HG02981 (cell line): ENCODE measurements around the gene ADAMTS6.
"Not testable (repeated sequence)": the region's sequence is repeated elsewhere in the genome, so short reads cannot be mapped to it uniquely, and the experiment has no call there.

Source experiments
- ATAC-seq: cut with Tn5 transposase; IDR thresholded peaks from one replicate; pipeline ENCODE4 v1.9.1; 2021; ENCODE audit warnings: mild to moderate bottlenecking, moderate library complexity; ENCODE audit not compliant: unreplicated experiment

The ADAMTS6 gene

GRCh38 chr5:65382582-65382981, 99.1 kb downstream of the ADAMTS6 start:
- ATAC-seq: no peak

GRCh38 chr5:65370505-65370904, 111.2 kb downstream of the ADAMTS6 start:
- ATAC-seq: not testable (repeated sequence)

DNA sequence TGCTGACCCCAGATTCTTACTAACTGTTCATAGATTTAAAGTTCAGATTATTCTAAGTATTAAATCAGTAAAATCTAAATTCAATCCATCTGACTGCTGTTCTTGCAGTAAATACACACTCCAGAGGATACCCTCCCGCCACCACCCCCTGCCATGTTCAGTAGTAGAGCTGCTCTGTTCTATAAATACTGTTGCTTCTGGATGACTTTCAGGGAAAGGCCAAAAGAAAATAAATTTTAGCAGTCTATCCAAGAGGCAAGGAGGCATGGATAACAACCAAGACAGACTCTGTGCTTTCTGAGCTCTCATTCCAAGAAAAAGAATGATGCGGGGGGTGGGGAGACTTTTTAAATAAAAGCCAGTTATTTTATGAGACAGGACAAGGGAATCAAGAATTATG, 115.1 kb downstream of the ADAMTS6 start:
- ATAC-seq: no peak

DNA sequence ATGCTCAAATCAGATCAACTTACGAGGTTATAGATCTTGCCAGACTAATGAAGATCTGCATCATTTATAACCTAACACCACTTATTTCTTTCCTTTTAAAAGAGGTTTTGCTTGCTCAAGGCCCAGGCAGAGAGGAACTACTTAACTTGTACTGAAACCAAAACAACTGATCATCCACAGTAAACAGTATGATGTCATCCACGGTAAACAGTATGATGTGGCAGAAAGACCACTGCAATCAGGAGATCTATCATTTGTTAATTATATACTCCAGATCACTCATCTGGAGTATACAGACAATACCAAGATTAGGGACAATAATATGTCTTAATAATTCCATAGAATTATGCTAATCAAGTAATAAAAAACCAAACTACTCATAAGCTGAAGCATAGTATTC, 116.8 kb downstream of the ADAMTS6 start:
- no peak for ATAC-seq

DNA sequence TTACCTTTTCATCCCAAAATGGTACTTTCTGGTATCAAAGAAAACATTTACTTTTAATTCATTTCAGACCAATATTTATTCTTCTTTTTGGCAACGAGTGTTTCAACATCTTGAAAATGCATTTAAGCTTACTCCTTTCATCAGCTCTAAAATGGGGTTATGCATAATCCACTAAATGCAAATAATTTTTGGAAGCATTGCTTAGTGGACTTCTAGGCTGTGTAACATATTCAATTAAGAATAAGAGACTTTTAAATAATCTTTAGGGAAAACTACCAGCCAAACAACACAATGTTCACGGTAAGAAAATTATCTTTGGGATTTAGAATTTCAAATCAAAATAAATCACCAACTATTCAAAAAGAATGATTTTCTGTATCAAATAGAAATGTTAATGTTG, 118.2 kb downstream of the ADAMTS6 start:
- ATAC-seq: no peak

GRCh38 chr5:65359981-65360380, 121.7 kb downstream of the ADAMTS6 start:
- no peak for ATAC-seq

DNA sequence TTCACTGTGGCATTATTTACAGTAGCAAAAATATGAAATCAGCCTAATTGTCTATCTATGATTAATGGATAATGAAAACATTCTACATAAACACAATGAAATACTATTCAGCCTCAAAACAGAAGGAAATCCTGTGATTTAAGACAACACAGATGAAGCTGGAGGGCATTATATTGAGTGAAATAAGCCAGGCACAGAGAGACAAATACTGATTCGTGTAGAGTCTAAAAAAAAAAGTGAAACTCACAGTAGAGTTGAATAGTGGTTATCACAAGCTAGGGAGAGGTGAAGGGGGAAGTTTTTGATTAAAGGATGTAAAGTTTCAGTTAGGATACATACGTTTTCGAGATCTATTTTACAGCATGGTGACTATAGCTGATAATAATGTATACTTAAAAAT, 122.2 kb downstream of the ADAMTS6 start:
- no peak for ATAC-seq

- no peak for ATAC-seq
These were observed 125.4 kb downstream of the ADAMTS6 start for GRCh38 chr5:65356274-65356673.

DNA sequence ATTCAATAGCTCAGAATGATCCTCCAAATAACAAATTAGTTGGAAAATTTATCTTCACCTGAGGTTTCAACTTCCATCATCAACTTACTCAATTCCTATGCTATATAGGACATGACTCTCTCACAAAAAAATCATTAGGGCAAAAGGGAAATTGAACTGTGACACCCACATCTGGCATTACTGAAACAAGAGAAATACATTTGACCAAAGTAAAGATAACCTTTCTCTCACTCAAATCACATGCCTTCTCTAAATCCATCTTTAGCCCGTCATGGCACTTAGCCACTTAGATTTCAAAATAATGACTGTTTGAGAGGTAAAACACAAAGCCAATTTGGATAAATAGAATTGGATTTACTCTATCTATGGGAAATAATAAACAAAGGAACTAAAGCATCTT, 126.4 kb downstream of the ADAMTS6 start:
- ATAC-seq: no peak

- ATAC-seq: no peak
These were observed 139.9 kb downstream of the ADAMTS6 start for GRCh38 chr5:65341835-65342234.

DNA sequence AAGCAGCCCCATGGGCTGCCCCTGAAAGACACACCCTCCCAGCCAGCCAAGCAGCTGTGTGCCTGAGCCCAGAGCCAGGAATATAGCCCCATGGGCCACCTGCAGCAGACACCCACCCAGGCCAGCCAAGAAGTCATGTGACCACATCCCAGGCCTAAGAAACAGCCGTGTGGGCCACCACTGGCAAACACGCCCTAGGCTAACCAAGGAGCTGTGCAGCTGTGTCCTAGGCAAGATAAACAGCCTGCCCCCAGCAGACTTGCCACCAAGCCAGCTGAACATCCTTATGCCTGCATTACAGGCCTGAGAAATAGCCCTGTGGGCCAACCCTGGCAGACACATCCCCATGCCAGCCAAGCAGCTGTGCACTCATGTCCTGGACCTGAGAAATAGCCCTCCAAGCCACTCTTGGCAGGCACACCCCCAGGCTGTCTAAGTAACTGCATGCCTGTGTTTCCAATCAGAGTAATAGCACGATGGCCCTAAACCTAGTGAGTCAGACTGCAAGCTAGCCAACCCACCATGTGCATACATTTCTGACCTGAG, 143.0 kb downstream of the ADAMTS6 start:
- no peak for ATAC-seq

DNA sequence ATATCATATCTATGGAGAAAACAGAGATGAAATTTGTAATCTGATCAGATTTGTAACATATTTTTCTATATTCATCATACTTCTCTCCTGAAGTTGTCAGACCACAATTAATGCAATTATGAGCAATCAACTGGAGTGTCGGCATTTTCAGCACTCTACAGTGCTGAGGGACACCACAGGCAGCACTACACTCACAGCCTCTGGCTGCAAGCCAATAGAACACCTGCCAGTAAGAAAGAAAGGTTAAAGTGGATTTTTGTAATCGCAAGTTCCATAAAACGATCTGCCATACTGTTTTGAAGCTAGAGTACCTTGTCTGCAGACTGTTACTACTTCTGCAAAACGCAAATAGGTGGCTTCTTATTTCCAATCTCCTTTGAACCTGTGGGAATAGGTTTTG, 147.6 kb downstream of the ADAMTS6 start:
- no peak for ATAC-seq

DNA sequence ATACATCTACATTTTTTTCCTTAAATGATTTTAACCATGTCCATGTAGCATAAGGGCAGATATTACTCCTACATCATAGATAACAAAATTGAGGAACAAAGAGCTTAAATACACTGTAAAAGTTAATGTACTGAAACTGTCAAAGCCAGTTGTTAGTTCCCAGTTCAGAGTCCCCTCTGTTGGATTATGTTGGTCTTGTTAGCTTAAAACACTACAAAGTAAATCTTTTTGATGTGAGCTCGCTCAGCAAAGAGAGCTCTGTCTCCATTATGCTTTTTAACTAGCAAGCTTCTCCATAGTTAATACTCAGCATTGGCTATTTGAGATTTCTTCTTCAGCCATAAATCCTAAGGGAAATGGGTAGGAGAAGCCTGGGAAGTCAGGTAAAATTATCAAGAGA, 149.1 kb downstream of the ADAMTS6 start:
- no peak for ATAC-seq

DNA sequence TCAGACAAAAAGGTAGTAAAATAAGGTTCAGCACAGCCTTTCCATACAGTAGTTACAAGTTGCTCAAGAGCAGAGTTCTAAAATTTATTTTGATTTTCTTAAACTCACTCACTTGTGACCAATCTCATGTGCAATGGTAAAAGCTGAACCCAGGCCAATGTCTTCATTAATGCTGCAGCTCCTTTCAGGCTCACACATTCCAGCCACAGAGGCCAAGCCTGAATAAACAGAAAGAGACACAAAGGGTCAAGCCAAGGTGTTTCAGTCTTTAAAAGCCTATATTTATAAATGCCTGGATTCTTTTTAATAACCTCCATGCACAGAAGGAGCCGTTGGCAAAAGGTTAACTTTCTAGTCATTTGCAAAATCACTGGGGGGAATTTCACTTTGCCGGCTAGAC, 152.5 kb downstream of the ADAMTS6 start:
- ATAC-seq: no peak

DNA sequence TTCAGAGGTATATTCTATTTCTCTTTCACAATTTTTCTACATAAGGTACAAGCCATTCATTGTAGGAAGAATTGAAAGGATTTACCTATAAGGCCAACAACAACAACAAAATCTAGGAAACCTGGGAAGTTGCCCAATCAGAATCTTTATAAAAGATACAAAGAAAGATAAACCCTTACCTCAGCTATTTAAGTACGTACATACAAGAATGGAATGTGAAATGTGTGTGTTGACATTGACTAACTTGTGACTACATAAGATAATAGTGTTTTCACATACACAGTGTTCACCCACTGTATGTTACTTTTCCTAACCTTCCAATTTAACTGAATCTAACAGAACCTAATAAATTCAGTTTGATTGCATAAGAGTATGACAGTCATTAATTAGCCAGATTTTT, 154.1 kb downstream of the ADAMTS6 start:
- no peak for ATAC-seq

DNA sequence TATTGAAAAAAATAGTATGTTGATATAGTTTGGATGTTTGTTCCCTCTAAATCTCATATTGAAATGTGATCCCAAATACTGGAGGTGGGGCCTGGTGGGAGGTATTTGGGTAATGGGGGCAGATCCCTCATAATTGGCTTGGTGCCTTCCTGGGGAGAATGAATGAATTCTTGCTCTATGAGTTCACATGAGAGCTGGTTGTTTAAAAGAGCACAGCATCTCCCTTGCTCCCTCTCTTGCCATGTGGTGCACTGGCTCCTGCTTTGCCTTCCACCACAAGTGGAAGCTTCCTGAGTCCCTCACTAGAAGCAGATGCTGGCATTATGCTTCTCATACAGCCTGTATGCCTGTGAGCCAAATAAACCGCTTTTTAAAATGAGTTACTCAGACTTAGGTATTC, 154.8 kb downstream of the ADAMTS6 start:
- no peak for ATAC-seq

GRCh38 chr5:65324226-65324625, 157.5 kb downstream of the ADAMTS6 start:
- ATAC-seq: no peak

- not testable (repeated sequence) for ATAC-seq
These were observed 161.0 kb downstream of the ADAMTS6 start for GRCh38 chr5:65320704-65321103.

DNA sequence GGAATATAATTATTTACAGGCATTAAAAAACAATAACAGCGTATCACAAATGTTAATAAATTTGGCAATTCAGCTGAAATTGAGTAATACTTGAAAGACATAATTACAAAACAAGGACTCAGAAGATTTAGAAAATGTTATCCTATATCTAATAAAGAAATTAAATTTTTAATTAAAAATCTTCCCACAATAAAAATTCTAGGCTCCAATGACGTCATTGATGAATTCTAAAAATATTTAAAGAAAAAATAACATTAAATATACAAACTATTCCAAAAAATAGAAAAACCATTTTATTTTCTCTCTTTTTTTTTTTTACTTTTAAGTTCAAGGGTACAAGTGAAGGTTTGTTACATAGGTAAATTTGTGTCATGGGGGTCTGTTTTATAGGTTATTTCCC, 161.5 kb downstream of the ADAMTS6 start:
- no peak for ATAC-seq

GRCh38 chr5:65307931-65308330, 173.8 kb downstream of the ADAMTS6 start:
- ATAC-seq: no peak

DNA sequence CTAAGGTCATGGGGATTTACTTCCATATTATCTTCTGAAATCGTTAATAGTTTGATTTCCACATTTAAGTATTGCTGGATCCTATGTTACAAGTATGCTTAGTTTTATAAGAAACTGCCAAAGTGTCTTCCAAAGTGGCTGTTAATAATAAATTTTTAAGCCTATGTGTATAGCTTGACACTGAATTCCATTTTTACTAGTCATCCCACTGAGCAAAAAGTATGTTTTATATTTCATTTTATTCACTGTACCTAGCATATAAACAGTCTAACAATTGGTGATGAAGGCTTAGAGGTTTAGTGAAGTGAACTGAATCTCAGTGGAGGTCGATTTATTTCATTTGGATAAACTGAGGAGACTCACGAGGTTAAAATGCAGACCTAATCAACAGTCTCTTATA, 174.6 kb downstream of the ADAMTS6 start:
- no peak for ATAC-seq

- ATAC-seq: no peak
These were observed 175.8 kb downstream of the ADAMTS6 start for GRCh38 chr5:65305913-65306312.

DNA sequence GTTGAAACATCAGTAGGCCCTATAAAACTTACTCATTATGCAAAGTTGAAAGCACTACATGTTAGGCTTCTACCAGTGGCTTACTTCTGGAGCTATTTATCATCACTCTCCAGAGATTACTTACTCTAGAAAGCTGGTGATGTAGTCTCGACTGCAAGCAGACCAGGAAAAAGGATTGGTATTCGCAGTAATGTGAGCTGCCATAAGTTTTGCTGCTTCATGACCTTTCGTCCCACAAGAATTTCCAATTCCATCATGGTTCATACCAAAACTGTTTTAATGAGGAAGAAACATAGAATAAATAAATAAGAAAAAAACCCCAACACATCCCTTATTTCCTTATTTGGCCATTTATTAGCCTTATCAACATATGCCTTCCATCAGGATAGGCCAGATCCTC, 181.9 kb downstream of the ADAMTS6 start:
- no peak for ATAC-seq

DNA sequence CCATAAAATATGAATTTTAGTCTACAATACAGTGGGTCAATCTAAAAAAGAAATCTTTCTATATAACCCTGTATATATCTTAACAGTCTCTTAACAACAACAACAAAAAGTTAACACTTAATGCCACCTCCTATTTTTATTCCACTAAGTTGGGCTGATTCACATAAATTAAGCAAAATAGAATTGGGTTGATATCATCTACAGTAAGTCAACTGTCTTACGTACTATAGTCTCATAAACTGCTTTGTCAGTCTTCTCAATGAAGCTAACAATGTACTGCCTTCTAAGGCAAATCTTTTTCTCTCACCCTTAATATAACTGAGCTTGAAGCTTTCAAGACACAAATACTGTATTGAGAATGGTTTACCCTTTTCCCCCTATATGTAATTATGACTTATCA, 185.7 kb downstream of the ADAMTS6 start:
- no peak for ATAC-seq
